Panc1 (cell line): ENCODE results near the gene DLGAP1. TPM values are rescaled to one million over a fixed set of nuclear protein-coding genes. Genes with fewer than 3 reads are reported as not detected.

ENCODE experiments used
- ATAC-seq: fragments of 200-7000 bp; cut with Tn5 transposase; 2 replicates; pipeline ENCODE4 v1.9.1; 2020; ENCODE audit warnings: mild to moderate bottlenecking, moderate library complexity
- BruUV-seq: library from RNA; stranded (reverse); fragments of 400-500 nt; replicated peaks from 2 replicates; lab custom pipeline; 2021; lab: Mats Ljungman, UMichigan
- CTCF ChIA-PET: fragments of 300-600 bp; sonication (Branson Sonifier 250); formaldehyde crosslinking; loops from one replicate; lab custom pipeline; 2022; ENCODE audit warnings: antibody characterized with exemption; lab: Charles Lee
- POLR2A ChIA-PET: fragments of 300-600 bp; sonication (Branson Sonifier 250); formaldehyde crosslinking; loops from one replicate; lab custom pipeline; 2022; ENCODE audit warnings: antibody characterized with exemption; lab: Charles Lee
- DNase-seq: peaks from one replicate; pipeline ENCODE4 v3.0.0-alpha.2; 2010; ENCODE audit warnings: low read depth, low spot score
- H3K27ac ChIP-seq: 2 replicates; pipeline ENCODE4 v1.5.1; 2011; ENCODE audit warnings: mild to moderate bottlenecking, low read length, inconsistent platforms
- H3K27me3 ChIP-seq: fragments of 200-500 bp; sonication (Bioruptor generic); 2 replicates; pipeline ENCODE4 v1.6.0; 2014; ENCODE audit warnings: low read length, inconsistent platforms; ENCODE audit not compliant: control insufficient read depth, insufficient read depth
- H3K36me3 ChIP-seq: fragments of 200-500 bp; sonication (Bioruptor generic); 2 replicates; pipeline ENCODE4 v1.5.1; 2014; ENCODE audit warnings: inconsistent platforms, mild to moderate bottlenecking, low read length, moderate library complexity; ENCODE audit not compliant: control insufficient read depth, insufficient read depth
- H3K4me1 ChIP-seq: 2 replicates; pipeline ENCODE4 v1.5.1; 2011; ENCODE audit warnings: inconsistent platforms, mild to moderate bottlenecking, low read length, moderate library complexity; ENCODE audit not compliant: control insufficient read depth, insufficient read depth
- H3K4me3 ChIP-seq, 2 experiments: 2 replicates each; pipeline ENCODE4 v1.5.1; 2011 to 2012; ENCODE audit warnings: low read depth in 2 of 2, low read length in 2 of 2, mild to moderate bottlenecking in 2 of 2, inconsistent platforms in 1 of 2, moderate library complexity in 1 of 2
- H3K9me3 ChIP-seq: fragments of 200-500 bp; sonication (Bioruptor generic); 2 replicates; pipeline ENCODE4 v1.5.1; 2014; ENCODE audit warnings: low read depth, mild to moderate bottlenecking, inconsistent platforms, low read length, moderate library complexity; ENCODE audit not compliant: control insufficient read depth, insufficient read depth
- POLR2AphosphoS5 ChIP-seq: IDR thresholded peaks from 2 replicates; pipeline ENCODE4 v1.6.1; 2012; ENCODE audit warnings: mild to moderate bottlenecking, low read depth, low read length, moderate library complexity
- SIN3A ChIP-seq: IDR thresholded peaks from 2 replicates; pipeline ENCODE4 v1.6.1; 2012; ENCODE audit warnings: low read depth, mild to moderate bottlenecking, low read length, moderate library complexity, borderline replicate concordance; ENCODE audit not compliant: insufficient read depth
- TCF7L2 ChIP-seq: IDR thresholded peaks from 2 replicates; pipeline ENCODE4 v1.6.1; 2011; ENCODE audit warnings: mild to moderate bottlenecking, low read depth, low read length, inconsistent platforms
- in situ Hi-C: cut with HindIII; loops from 2 replicates; pipeline ENCODE4 v1.10.0; 2016; ENCODE audit warnings: low sequenced_read_pairs, low pct_unique_long_range_greater_than_20kb
- intact Hi-C: fragments of 100-400 bp; cut with micrococcal nuclease; formaldehyde crosslinking; loops from one replicate; pipeline ENCODE4 v1.10.0; 2022; ENCODE audit not compliant: unreplicated experiment
- total RNA-seq: library from RNA; stranded (reverse); gene quantifications from one replicate; pipeline ENCODE4 v1.2.1, GENCODE V29; 2021; ENCODE audit not compliant: unreplicated experiment
- TF ChIP-seq, protein P1 (sequence below), 2 experiments: IDR thresholded peaks; 2 replicates each; pipeline ENCODE4 v1.6.1; 2011 to 2012; ENCODE audit warnings: low read depth in 2 of 2, control low read depth in 1 of 2, low read length in 1 of 2, mild to moderate bottlenecking in 1 of 2, moderate library complexity in 1 of 2; ENCODE audit not compliant: insufficient read depth in 1 of 2
- TF ChIP-seq, protein P2 (sequence below): fragments of 450-650 bp; IDR thresholded peaks from 2 replicates; pipeline ENCODE4 v1.5.1; 2017; ENCODE audit warnings: mild to moderate bottlenecking

The DLGAP1 gene
- total RNA-seq, 1 experiment from 2014 or later, result 1.8 TPM

DNA sequence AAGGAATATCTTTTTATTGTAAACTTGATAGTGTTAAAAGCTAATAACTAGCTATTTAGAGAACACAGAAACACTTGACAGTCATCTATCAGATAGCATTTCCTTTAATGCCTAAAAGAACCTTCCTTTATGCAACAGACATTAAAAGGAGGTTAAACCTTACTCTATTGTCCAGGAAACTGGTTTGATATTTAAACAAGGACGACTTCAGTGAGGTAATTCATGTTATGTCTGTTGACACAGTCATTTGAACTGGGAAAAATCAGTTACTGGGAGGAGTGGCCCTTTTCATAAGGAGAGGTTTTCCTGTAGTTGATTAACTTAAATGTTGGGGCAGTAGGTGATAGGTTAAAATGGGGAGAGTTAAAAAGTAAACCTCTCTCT lies 998.4 kb downstream of the DLGAP1 start:
- ATAC-seq (no peak), DNase-seq (no peak)
- H3K27me3 ChIP-seq, result no peaks in the 10 kb centered on the region
- peak overlapping the region; percentile 100 for H3K27ac ChIP-seq
- H3K9me3 ChIP-seq, result no peaks in the 10 kb centered on the region; the same call in 1 of the 2 replicates
- no peak for TF ChIP-seq SIN3A
- TF ChIP-seq, protein P1, sequence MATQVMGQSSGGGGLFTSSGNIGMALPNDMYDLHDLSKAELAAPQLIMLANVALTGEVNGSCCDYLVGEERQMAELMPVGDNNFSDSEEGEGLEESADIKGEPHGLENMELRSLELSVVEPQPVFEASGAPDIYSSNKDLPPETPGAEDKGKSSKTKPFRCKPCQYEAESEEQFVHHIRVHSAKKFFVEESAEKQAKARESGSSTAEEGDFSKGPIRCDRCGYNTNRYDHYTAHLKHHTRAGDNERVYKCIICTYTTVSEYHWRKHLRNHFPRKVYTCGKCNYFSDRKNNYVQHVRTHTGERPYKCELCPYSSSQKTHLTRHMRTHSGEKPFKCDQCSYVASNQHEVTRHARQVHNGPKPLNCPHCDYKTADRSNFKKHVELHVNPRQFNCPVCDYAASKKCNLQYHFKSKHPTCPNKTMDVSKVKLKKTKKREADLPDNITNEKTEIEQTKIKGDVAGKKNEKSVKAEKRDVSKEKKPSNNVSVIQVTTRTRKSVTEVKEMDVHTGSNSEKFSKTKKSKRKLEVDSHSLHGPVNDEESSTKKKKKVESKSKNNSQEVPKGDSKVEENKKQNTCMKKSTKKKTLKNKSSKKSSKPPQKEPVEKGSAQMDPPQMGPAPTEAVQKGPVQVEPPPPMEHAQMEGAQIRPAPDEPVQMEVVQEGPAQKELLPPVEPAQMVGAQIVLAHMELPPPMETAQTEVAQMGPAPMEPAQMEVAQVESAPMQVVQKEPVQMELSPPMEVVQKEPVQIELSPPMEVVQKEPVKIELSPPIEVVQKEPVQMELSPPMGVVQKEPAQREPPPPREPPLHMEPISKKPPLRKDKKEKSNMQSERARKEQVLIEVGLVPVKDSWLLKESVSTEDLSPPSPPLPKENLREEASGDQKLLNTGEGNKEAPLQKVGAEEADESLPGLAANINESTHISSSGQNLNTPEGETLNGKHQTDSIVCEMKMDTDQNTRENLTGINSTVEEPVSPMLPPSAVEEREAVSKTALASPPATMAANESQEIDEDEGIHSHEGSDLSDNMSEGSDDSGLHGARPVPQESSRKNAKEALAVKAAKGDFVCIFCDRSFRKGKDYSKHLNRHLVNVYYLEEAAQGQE (IDR thresholded peaks at IDR 0.05; ENCODE audit: insufficient read depth in 1 of 2, low read depth in 2 of 2, low read length in 1 of 2), result no peak
- no peak for TF ChIP-seq TCF7L2
- no peak for TF ChIP-seq POLR2AphosphoS5
- TF ChIP-seq, protein P2, sequence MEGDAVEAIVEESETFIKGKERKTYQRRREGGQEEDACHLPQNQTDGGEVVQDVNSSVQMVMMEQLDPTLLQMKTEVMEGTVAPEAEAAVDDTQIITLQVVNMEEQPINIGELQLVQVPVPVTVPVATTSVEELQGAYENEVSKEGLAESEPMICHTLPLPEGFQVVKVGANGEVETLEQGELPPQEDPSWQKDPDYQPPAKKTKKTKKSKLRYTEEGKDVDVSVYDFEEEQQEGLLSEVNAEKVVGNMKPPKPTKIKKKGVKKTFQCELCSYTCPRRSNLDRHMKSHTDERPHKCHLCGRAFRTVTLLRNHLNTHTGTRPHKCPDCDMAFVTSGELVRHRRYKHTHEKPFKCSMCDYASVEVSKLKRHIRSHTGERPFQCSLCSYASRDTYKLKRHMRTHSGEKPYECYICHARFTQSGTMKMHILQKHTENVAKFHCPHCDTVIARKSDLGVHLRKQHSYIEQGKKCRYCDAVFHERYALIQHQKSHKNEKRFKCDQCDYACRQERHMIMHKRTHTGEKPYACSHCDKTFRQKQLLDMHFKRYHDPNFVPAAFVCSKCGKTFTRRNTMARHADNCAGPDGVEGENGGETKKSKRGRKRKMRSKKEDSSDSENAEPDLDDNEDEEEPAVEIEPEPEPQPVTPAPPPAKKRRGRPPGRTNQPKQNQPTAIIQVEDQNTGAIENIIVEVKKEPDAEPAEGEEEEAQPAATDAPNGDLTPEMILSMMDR, result no peak
- H3K4me3 ChIP-seq, result peak overlapping the region; percentile 97 to 98
- H3K4me1 ChIP-seq, result peaks cover 68% of the 10 kb centered on the region
- in situ Hi-C loops, result no loop called here
- H3K36me3 ChIP-seq, result peaks cover 44% of the 10 kb centered on the region
- ChIA-PET POLR2A (interaction anchor here (0.6 to 1.6 kb wide), 3 partner anchors 27 to 190 kb away, joined by 3 to 7 read pairs (median 3); no protein-coding TSS in a partner anchor), CTCF (interaction anchor here (0.5 kb wide), 1 partner anchor 53 kb away, joined by 5 read pairs; no protein-coding TSS in a partner anchor)
- intact Hi-C loops, result loop anchor here (2.0 to 5.0 kb wide), 2 partner anchors 41 to 136 kb away; no protein-coding TSS in a partner anchor
- BruUV-seq, result no TSS peak

DNA sequence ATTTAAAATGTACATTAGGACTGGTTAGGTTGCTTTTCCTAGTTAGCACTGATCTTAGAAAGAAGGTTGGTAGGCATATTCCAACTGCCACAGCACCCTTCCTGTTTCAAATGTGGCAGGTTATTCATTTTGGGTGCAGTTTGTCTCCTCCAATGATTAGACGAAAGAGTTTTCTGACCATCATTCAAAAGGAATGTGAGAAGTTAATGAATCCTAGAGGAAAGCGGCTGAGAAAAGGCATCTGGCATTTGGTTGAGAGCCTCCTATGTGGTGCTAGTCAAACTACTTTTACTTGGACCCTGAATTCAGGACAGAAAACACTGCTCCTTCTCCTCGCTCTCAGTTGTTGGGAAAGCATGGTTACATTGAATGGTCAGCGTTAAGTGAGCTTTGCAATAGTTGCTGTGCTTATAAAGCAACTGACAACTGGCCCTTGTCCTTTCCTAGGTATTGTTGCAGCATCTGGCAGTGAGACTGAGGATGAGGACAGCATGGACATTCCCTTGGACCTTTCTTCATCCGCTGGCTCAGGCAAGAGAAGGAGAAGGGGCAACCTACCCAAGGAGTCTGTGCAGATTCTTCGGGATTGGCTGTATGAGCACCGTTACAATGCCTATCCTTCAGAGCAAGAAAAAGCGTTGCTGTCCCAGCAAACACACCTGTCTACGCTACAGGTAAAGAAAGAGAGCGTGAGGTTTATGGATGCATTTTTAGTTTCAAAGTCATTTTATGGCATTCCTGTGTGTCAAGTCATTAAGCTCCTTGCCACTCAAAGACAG lies 999.0 kb downstream of the DLGAP1 start:
- intact Hi-C loops, result loop anchor here (2.0 to 5.0 kb wide), 2 partner anchors 41 to 137 kb away; no protein-coding TSS in a partner anchor
- H3K4me1 ChIP-seq, result peaks cover 62% of the 10 kb centered on the region
- ATAC-seq, result peak; percentile 3; the same call in 1 of the 2 replicates
- BruUV-seq, result no TSS peak
- H3K36me3 ChIP-seq, result peaks cover 42% of the 10 kb centered on the region
- peak overlapping the region; percentile 97 to 98 for H3K4me3 ChIP-seq
- H3K27me3 ChIP-seq, result no peaks in the 10 kb centered on the region
- H3K9me3 ChIP-seq, result no peaks in the 10 kb centered on the region; the same call in 1 of the 2 replicates
- H3K27ac ChIP-seq, result peak overlapping the region; percentile 100
- no peak for DNase-seq
- 0 out of 2 replicates have a peak, but pooled peaks have one; percentile 29 for TF ChIP-seq SIN3A
- TF ChIP-seq, protein P2, result no peak
- TF ChIP-seq, protein P1 (IDR thresholded peaks at IDR 0.05; ENCODE audit: insufficient read depth in 1 of 2, low read depth in 2 of 2, low read length in 1 of 2), result no peak
- peak; percentile 25; the same call in 1 of the 2 replicates for TF ChIP-seq POLR2AphosphoS5
- in situ Hi-C loops, result no loop called here
- POLR2A ChIA-PET, result interaction anchor here (0.6 to 1.6 kb wide), 2 partner anchors 148 to 191 kb away, joined by 3 to 7 read pairs; no protein-coding TSS in a partner anchor
- CTCF ChIA-PET, result interaction anchor here (0.5 kb wide), 1 partner anchor 53 kb away, joined by 5 read pairs; no protein-coding TSS in a partner anchor
